ENCODE results near the gene C11orf21.

The C11orf21 gene

GRCh38 chr11:2270322-2271076 lies 31.2 kb downstream of the C11orf21 start, which contains the start of gene ASCL2:
Gene ASCL2 (minus strand): TSS chr11:2270588. CDS start chr11:2270332, 256 bp downstream.
- no peak for DNase-seq

GRCh38 chr11:2269601-2270321 lies 32.0 kb downstream of the C11orf21 start:
- peak; percentile 51 for DNase-seq

- DNase-seq, result peak; percentile 67
Observed at GRCh38 chr11:2268729-2269600, 32.8 kb downstream of the C11orf21 start.

- no peak for DNase-seq
Observed at GRCh38 chr11:2267851-2268728, 33.6 kb downstream of the C11orf21 start.

- no peak for DNase-seq
Observed at GRCh38 chr11:2267306-2267850, 34.3 kb downstream of the C11orf21 start.

- DNase-seq, result no peak
Observed at GRCh38 chr11:2266586-2267305, 35.0 kb downstream of the C11orf21 start.

GRCh38 chr11:2265854-2266585 lies 35.7 kb downstream of the C11orf21 start:
- no peak for DNase-seq

GRCh38 chr11:2265396-2265795 lies 36.3 kb downstream of the C11orf21 start:
- no peak for DNase-seq

GRCh38 chr11:2264366-2265053 lies 37.2 kb downstream of the C11orf21 start:
- DNase-seq, result no peak

GRCh38 chr11:2263724-2264360 lies 37.9 kb downstream of the C11orf21 start:
- DNase-seq, result no peak

GRCh38 chr11:2263071-2263565 lies 38.6 kb downstream of the C11orf21 start:
- no peak for DNase-seq

- DNase-seq, result no peak
Observed at GRCh38 chr11:2262301-2263070, 39.2 kb downstream of the C11orf21 start.

GRCh38 chr11:2261436-2262230 lies 40.1 kb downstream of the C11orf21 start:
- no peak for DNase-seq

GRCh38 chr11:2260491-2261364 lies 41.0 kb downstream of the C11orf21 start:
- DNase-seq, result no peak

- no peak for DNase-seq
Observed at GRCh38 chr11:2259897-2260451, 41.7 kb downstream of the C11orf21 start.

GRCh38 chr11:2259466-2259830 lies 42.3 kb downstream of the C11orf21 start:
- no peak for DNase-seq
